Ishikawa (cell line): ENCODE results near the gene IL1A.

Experiments used
- CEBPB ChIP-seq: IDR thresholded peaks from 2 replicates; pipeline ENCODE4 v1.6.1; 2012
- CREB1 ChIP-seq: IDR thresholded peaks from 2 replicates; pipeline ENCODE4 v1.6.1; 2012; ENCODE audit warnings: low read depth
- EGR1 ChIP-seq: IDR thresholded peaks from 2 replicates; pipeline ENCODE4 v1.6.1; 2012
- EP300 ChIP-seq: IDR thresholded peaks from 2 replicates; pipeline ENCODE4 v1.6.1; 2012; ENCODE audit warnings: borderline replicate concordance
- FOXM1 ChIP-seq: IDR thresholded peaks from 2 replicates; pipeline ENCODE4 v1.6.1; 2012; ENCODE audit warnings: low read depth, borderline replicate concordance
- NFIC ChIP-seq: IDR thresholded peaks from 2 replicates; pipeline ENCODE4 v1.6.1; 2012
- RAD21 ChIP-seq: IDR thresholded peaks from 2 replicates; pipeline ENCODE4 v1.6.1; 2012; ENCODE audit warnings: low read depth
- REST ChIP-seq: IDR thresholded peaks from 2 replicates; pipeline ENCODE4 v1.6.1; 2012; ENCODE audit warnings: low read depth, mild to moderate bottlenecking
- TAF1 ChIP-seq: IDR thresholded peaks from 2 replicates; pipeline ENCODE4 v1.6.1; 2012; ENCODE audit warnings: low read depth, mild to moderate bottlenecking
- TCF12 ChIP-seq: IDR thresholded peaks from 2 replicates; pipeline ENCODE4 v1.6.1; 2012; ENCODE audit warnings: low read depth
- TEAD4 ChIP-seq: IDR thresholded peaks from 2 replicates; pipeline ENCODE4 v1.6.1; 2012
- YY1 ChIP-seq: IDR thresholded peaks from 2 replicates; pipeline ENCODE4 v1.6.1; 2012; ENCODE audit warnings: low read depth
- ZBTB7A ChIP-seq: IDR thresholded peaks from 2 replicates; pipeline ENCODE4 v1.6.1; 2012; ENCODE audit warnings: low read depth
- TF ChIP-seq, protein P1 (sequence below): IDR thresholded peaks from 2 replicates; pipeline ENCODE4 v1.6.1; 2012
- TF ChIP-seq, protein P2 (sequence below): IDR thresholded peaks from 2 replicates; pipeline ENCODE4 v1.6.1; 2012

Gene IL1A

GRCh38 chr2:112784199-112785189 is at the start of gene IL1A:
Gene IL1A (minus strand): TSS chr2:112784493. CDS start chr2:112783770, 723 bp downstream.
- TF ChIP-seq, protein P1, sequence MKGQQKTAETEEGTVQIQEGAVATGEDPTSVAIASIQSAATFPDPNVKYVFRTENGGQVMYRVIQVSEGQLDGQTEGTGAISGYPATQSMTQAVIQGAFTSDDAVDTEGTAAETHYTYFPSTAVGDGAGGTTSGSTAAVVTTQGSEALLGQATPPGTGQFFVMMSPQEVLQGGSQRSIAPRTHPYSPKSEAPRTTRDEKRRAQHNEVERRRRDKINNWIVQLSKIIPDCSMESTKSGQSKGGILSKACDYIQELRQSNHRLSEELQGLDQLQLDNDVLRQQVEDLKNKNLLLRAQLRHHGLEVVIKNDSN: no peak
- TF ChIP-seq TAF1 (no peak), REST (no peak), FOXM1 (no peak), CREB1 (no peak), CEBPB (no peak), ZBTB7A (no peak), EP300 (no peak), TEAD4 (no peak), TCF12 (no peak), NFIC (no peak), YY1 (no peak)

DNA sequence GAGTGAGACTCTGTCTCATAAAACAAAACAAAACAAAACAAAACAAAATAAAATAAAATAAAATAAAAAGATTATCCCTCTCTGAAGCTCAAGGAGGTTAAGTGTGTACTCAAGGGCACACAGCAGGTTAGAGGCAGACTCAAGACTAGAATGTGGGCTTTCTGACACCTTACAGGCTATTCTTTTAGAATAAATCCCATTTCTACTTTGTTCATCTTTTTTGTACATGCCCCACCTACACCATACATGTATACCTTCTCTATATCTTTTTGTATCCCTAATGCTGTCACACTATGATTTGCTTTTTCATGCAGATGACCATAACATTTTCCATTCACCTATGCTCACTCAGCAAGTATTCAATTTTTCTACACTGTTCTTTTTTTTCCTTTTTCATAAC is 49.7 kb upstream of the IL1A start:
- TF ChIP-seq TAF1: no peak
- TF ChIP-seq, protein P1: no peak
- TF ChIP-seq REST: no peak
- TF ChIP-seq YY1: no peak
- no peak for TF ChIP-seq CREB1
- no peak for TF ChIP-seq ZBTB7A
- no peak for TF ChIP-seq EGR1
- TF ChIP-seq FOXM1: no peak
- no peak for TF ChIP-seq EP300
- TF ChIP-seq RAD21: no peak
- no peak for TF ChIP-seq CEBPB
- TF ChIP-seq, protein P2, sequence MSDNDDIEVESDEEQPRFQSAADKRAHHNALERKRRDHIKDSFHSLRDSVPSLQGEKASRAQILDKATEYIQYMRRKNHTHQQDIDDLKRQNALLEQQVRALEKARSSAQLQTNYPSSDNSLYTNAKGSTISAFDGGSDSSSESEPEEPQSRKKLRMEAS: no peak
- TF ChIP-seq NFIC: no peak

GRCh38 chr2:112832841-112833638 is 48.7 kb upstream of the IL1A start:
- no peak for TF ChIP-seq NFIC
- no peak for TF ChIP-seq EGR1
- TF ChIP-seq, protein P1: no peak
- TF ChIP-seq FOXM1: no peak
- no peak for TF ChIP-seq RAD21
- TF ChIP-seq TCF12: no peak
- no peak for TF ChIP-seq ZBTB7A
- no peak for TF ChIP-seq TEAD4
- no peak for TF ChIP-seq TAF1
- no peak for TF ChIP-seq EP300
- no peak for TF ChIP-seq YY1
- TF ChIP-seq CREB1: no peak
- no peak for TF ChIP-seq REST
- TF ChIP-seq CEBPB: no peak
- TF ChIP-seq, protein P2: no peak
